Stimulated activated naive CD8-positive, alpha-beta T cell treated with anti-CD3 and anti-CD28 coated beads, Interleukin-15, Interleukin-2, amounts not matched to agents 100 U/mL and 50 U/mL, for 24 hours (primary cell): ENCODE data around the gene MGRN1.

Experiments used
- ATAC-seq: fragments of 150-1000 bp; cut with Tn5 transposase; one replicate; pipeline ENCODE4 v1.10.0; 2021
- DNase-seq: peaks from one replicate; pipeline ENCODE4 v3.0.0; 2021

Gene MGRN1

DNA sequence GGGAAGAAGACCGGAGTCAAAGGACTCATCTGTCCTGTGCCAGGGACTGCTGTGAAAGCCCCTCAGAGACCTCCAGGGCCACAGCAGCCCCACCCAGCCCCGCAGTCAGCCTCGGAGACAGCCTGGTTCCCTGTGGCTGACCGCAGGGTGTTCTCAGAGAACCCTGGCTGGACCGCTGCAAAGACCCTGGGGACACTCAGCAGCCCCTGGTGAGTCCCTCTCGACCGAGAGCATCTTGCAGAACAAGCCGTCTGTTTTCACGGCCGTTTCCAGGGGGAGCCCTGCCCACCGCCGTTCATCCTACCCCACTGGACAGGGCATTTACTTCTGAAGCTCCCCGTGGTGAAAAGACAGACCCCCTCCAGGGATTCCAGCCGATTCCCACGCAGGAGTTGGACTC lies 20.2 kb upstream of the MGRN1 start:
- DNase-seq (no peak), ATAC-seq (no peak)

DNA sequence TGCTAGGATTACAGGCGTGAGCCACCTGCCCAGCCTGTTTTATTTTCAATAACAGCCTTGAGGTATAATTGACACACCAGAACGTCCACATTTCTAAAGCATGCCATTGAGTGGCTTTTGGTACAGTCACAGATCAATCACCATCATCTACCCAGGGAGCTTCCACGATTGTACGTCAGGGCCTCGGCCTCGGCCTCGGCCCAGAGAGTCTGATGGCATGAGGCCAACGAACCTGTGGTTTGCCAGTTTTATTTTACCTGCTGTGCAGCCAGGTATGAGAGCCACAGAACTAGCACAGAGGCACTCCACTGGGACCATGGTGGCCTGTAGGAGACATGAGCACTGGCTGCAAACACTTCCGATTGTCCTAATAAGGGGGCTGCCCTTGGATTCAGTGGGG lies 18.3 kb upstream of the MGRN1 start:
- DNase-seq (no peak), ATAC-seq (no peak)

DNA sequence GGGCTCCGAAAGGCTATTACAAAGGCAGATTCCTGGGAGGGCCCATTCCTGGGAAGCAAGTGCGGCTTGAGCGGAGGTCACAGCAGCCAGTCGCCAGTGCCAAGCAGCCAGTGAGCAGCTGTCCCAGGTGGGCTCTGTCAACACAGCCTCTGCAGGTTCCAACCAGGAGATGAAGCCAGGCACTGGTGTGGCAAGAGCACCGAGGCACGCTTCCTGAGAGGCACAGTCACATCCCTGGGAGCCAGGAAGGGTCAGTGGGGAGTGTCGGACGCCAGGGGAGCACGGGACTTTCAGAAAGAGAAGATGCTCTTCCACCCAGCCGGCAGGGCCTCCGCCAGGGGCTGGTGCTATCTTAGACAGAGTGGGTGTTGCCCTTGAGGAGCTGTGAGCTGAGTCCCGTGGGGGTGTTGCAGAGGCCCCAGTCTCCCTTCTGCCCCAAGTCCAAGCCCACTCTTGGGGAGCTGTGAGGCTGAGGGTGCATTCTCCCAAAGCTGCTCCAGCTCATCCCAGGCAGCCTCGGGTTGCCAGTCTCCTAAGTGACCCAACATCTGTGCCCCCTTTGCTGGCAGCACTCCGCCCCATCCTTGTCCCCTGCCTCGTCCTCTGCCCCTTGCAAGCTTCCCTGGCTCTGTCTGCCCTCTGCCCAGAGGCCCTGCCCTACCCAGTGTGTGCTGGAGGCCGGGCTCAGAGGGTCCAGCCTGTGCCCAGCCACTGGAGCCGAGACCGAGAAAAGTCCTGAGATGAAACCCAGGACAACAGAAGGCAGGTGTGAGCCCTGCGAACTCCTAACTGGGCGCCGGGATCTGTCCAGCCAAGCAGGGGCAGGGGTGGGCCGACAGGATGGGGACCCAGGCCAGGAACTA lies 16.6 kb upstream of the MGRN1 start:
- DNase-seq: no peak
- no peak for ATAC-seq

- ATAC-seq: no peak
Observed at GRCh38 chr16:4608704-4608980, 16.0 kb upstream of the MGRN1 start.

DNA sequence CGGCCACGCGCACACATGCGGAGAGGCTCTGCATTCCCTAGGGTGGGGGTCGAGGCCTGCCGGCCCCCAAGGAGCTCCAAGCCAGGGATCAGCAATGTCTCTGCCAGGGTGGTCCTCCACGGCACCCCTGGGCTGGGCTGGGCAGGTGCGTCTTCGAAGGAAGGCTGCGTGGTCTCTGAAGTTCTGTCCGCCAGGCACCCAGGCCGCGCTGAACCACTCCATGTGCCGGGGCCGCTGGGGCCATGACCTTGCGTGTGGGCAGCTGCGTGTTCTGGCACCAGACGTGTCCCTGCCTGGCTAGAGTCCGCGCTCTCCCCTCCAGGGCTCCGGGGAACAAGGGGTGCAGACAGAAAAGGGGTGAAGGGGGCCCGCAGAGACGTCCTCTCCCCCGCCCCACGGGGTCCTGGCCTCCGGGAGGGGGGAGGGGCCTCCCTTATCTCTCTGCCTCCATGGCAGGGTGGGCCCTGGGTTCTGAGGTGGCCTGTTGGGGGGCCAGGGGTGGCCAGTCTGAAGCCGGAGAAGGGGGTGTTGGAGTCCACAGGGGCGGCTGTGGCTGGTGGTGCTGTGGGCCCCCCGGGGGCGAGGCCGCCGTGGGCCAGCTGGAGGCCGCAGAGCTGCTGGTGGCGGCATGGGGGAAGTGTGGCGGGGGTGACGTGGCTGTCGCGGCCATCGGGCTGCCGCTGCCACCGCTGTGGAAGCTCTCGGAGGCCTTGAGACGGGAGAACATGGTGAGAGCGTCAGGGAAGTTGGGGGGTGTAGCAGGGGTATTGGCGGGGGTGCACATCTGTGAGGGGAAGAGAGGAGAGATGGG lies 15.2 kb upstream of the MGRN1 start:
- ATAC-seq (no peak), DNase-seq (no peak)

More at GRCh38 chr16:4608704-4608980, 16.0 kb upstream of the MGRN1 start:
- DNase-seq: no peak

DNA sequence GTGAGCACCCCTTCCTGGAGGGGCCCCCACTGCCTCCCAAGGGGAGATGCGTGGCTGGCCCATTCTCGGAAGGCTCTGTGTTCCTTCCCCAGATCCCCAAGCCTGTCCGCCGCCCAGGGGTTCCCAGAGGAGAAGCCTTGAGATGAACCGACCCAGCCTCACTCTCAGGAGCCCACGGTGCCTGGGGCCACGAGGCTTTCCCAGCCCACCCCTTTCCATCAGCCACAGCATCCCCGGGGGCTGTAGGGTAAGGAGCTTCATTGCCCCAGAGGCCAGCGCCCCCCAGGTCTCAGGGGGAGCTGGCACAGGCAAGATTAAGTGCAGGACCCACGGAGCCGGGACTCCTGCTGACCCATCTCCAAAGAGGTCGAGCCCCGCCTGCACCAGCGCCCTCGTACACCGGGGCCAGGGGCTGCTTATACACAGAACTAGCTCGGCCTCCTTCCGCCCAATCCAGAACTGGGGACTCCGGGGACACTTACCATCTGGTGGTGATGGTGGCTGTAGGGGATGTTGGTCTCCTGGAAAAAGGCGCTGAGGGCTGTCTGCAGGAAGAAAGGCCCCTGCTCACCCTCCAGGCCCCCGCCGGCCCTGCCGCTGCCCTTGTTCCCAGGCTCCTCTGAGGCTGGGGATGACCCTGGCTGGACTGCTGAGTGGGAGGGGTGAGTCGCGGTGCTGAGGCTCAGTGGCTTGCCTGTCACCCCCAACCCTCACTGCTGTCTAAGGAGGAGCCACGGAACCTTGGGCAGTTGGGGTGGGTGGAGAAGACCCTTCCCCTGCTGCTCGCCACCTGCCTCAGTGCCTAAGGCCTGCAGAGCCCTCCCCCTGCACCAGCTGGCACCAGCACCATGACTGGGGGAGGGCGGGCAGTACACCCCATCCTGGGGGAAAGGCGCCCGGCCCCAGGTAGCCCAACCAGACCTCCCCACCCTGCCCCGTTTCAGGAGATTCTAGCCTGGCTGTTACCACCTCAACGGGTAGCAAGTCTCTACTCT lies 14.3 kb upstream of the MGRN1 start:
- no peak for DNase-seq
- ATAC-seq: no peak

GRCh38 chr16:4611337-4612021 lies 13.1 kb upstream of the MGRN1 start:
- DNase-seq: no peak

DNA sequence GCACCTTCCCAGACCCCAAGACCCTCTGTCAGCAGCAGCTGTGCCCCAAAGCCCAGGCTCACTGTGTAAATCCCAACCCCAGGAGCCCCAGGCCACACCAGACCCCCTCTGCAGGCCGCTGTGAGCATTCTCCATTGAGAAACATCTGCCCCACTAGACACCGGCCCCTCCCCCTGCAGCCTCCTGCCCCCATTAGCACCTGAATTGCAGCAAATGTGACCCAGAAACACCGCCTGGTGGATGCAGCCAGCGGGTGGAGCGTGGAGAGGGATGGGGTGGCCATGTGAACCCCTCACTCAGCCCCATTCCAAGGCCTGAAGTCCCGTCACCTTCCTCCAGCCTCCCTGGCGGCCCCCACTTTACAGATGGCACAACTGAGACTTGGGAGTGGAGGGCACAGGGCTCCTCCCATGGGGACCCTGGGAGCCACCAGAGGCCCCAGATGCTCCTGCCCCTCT lies 12.1 kb upstream of the MGRN1 start:
- ATAC-seq (no peak), DNase-seq (no peak)

More at GRCh38 chr16:4611337-4612021, 13.1 kb upstream of the MGRN1 start:
- no peak for ATAC-seq

- DNase-seq: no peak
- no peak for ATAC-seq
Observed at GRCh38 chr16:4612977-4613635, 11.5 kb upstream of the MGRN1 start.

DNA sequence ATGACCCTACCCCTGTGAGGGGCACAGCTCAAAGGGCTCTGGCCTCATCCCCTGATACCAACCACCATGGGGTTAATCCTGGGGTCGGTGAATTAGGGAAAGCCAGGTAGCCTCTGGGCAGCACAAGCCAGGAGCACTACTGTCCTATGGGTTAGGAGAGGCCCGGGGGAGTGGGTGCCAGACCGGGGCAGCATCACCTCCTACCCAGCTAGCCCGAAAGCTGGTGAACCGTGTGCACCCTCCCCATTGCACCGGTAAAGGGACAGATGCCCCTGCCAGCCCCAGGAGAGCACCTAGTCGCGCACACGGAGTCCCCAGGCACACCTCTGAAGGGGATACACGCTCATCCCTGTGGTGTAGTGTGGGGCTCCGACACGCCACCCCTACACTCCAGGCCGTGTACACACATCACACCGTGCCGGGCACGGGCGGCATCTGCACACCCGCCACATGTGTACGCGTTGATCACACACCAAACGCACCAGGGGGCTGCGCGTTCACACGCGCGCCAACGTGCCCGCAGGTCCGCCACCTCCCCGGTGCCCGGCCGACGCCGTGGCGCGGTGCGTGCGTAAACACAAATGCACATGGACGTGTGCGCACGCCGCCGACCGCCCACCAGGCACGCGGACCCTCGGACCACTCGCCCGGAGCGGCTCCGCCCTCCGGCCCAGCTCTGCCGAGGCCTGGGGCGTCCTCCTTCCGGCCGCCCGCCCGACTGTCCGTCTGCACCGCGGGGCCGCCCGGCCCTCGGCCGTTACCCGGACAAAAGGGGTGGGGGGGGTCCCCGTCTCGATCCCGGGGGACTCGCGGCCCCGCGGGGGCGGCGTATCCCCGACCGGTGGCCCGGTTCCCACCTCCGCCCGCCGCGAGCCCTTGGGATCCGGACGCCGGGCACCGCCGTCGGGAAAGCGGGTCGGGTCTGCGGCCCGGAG lies 10.7 kb upstream of the MGRN1 start:
- ATAC-seq (no peak), DNase-seq (peak; percentile 58)

GRCh38 chr16:4614571-4615383 lies 9.8 kb upstream of the MGRN1 start, which contains the start of gene UBALD1:
UBALD1 (minus strand) TSS chr16:4614888; CDS start chr16:4614797, 91 bp downstream.
- peak; percentile 74 for ATAC-seq
- peak; percentile 86 for DNase-seq

DNA sequence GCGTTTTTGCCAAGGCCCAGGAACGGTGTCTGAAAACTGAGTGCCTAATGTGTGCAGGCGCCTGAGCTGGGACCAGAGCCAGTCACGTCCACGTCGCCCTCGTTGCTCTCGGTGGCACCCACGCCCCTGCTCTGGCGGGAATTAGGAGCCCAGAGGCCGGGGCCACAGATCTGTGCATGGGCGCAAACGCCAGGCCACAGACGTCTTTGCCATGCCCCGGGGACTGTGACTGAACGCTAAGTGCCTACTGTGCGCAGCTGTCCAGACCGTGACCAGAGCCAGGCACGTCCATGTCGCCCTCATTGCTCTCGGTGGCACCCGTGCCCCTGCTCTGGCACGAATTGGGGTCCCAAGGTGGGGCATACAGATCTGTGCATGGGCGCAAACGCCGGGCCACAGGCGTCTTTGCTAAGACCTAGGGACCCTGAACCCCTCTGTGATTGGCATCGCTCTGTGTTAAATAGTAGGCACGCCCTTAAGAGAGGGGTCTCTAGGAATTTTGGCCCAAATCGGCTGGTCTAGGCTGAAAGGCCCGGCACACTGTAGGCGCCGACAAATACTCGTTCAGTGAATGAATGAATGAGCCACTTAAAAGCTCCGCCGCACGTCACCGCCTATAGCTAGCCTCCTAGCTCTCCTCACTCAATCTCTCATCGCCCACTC lies 9.1 kb upstream of the MGRN1 start:
- DNase-seq (no peak), ATAC-seq (no peak)

GRCh38 chr16:4616047-4616811 lies 8.4 kb upstream of the MGRN1 start:
- peak; percentile 99 for DNase-seq
- peak; percentile 87 for ATAC-seq

DNA sequence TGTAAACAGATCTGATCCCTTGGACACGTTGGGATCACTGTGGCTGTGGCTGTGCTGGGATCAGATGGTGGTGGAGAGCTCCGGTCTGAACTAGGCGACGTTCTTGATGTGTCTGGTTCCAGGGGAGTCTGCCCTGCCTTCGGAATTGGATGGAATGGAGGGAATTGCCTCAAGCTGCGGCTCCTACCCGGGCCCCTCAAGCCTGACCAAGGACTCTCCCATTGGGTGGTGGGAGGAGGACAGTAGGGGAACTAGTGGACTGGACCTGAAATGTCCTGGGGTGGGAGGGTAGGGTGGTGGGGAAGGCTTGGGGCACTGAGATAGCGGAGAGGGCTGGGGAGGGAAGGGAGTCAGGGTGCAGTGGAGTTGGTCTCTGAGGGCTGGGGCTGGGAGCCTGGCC lies 6.7 kb upstream of the MGRN1 start:
- DNase-seq (no peak), ATAC-seq (no peak)

GRCh38 chr16:4618645-4619418 lies 5.8 kb upstream of the MGRN1 start:
- ATAC-seq: no peak
- no peak for DNase-seq

DNA sequence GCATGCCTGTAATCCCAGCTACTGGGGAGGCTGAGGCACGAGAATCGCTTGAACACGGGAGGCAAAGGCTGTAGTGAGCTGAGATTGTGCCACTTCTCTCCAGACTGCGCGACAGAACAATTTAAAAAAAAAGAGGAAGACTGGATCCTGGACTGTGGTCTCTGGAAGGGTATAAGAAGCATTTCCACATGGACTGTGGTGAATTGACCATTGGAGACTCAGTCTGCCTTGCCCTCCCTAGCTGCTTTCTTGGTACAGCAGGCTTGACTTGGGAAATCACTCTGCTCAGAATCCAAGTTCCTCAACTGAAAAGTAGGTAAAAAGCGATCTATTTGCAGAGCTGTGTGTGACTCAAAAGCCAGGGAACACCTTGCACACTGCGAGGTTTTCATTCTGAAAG lies 1.0 kb upstream of the MGRN1 start:
- no peak for ATAC-seq
- no peak for DNase-seq
